ENCODE data around the gene NDUFA11. TPM values are rescaled to one million over a fixed set of nuclear protein-coding genes. Genes with fewer than 3 reads are reported as not detected.

The NDUFA11 gene
- total RNA-seq, result 100 to 1,000 TPM in 3 of 4 donors, 10 to 100 TPM in 1; 80.9 to 245 (median 174) TPM

DNA sequence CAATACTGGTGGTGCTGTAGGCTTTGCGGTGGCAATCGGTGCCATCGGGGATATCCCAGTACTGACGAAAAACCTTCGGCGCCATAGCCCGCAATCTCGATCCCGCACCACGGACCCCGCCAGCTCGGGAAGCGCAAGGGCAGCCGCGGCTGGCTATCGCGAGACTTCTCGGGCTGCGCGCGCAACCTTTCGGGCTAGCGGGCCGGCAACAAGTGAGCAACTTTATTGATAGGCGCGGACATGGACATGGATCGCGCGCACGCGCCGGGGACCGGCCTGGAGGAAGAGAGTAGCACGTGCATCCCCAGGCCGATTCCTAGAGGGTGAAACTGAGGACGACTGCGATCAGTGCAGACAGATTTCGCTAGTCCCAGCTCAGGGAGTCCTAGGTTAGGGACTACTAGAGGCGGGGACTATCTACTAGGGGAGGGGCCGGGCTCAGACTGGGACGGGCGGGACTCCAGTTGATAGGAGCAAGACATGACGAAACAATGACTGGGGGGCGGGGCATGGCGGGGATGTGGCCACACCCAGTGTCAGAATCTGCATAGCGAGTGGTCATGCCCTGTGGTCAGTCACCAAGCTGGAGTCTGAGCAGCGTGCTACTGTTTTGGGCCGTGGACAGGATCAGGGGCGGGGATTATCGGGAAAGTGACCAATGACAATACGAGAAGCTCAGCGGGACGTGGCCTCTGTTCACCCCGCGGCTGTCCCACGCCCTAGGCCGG lies at the start of gene NDUFA11:
Gene NDUFA11 (minus strand): TSS at position 167 of the 728 bp plus-strand sequence. CDS start 82 bp downstream, at position 85.
- peak within 1 kb of the TSS; percentile 93 for H3K27ac ChIP-seq
- peak; percentile 100 for DNase-seq (ENCODE audit: low spot score in 2 of 2)
- no peaks in the 10 kb centered on the region for H3K9me3 ChIP-seq
- peaks cover 39% of the 10 kb centered on the region for H3K4me1 ChIP-seq
- TF ChIP-seq POLR2AphosphoS5 (IDR thresholded peaks at IDR 0.05) (peak; percentile 71 to 86 (median 81)), POLR2A (IDR thresholded peaks at IDR 0.05) (peak in 1 of 2 donors; percentile 62), EP300 (IDR thresholded peaks at IDR 0.05) (no peak)
- H3K27me3 ChIP-seq, result no peaks in the 10 kb centered on the region
- H3K4me3 ChIP-seq, result peak within 1 kb of the TSS; percentile 91
- under 1% methylated on average over 18 of the region's 57 CpGs for WGBS
- peaks cover 12% of the 10 kb centered on the region for H3K36me3 ChIP-seq

DNA sequence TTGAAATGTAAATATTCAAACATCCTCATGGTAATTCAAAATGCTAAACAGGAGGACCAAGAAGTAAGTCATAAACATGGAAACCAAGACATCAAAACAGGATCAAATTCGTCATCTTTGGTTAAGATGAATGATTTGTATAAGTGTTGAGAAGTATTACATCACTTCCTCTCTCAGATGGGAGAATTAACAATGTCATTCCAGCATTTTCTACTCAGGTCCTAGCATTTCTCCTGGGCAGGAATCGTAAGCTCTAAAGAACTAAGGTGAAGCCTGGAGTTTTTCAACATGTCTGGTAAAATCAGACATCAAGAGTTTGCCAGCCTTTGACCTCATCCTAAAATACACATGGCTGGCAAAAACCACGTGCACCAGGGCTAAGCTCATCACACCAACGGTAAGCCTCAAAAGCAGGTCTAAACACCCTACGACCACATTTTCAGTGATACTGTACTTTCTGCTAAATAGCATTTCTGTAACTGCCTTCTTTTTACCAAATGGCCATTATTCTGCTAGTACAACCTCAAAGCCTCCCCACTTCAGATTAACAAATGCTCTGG lies 49.5 kb upstream of the NDUFA11 start:
- H3K4me3 ChIP-seq, result no peak overlapping the region
- no peaks in the 10 kb centered on the region for H3K27me3 ChIP-seq
- DNase-seq (ENCODE audit: low spot score in 2 of 2), result no peak
- TF ChIP-seq, protein P1, sequence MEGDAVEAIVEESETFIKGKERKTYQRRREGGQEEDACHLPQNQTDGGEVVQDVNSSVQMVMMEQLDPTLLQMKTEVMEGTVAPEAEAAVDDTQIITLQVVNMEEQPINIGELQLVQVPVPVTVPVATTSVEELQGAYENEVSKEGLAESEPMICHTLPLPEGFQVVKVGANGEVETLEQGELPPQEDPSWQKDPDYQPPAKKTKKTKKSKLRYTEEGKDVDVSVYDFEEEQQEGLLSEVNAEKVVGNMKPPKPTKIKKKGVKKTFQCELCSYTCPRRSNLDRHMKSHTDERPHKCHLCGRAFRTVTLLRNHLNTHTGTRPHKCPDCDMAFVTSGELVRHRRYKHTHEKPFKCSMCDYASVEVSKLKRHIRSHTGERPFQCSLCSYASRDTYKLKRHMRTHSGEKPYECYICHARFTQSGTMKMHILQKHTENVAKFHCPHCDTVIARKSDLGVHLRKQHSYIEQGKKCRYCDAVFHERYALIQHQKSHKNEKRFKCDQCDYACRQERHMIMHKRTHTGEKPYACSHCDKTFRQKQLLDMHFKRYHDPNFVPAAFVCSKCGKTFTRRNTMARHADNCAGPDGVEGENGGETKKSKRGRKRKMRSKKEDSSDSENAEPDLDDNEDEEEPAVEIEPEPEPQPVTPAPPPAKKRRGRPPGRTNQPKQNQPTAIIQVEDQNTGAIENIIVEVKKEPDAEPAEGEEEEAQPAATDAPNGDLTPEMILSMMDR (IDR thresholded peaks at IDR 0.05), result no peak
- TF ChIP-seq POLR2AphosphoS5 (IDR thresholded peaks at IDR 0.05) (no peak), EP300 (IDR thresholded peaks at IDR 0.05) (no peak), POLR2A (IDR thresholded peaks at IDR 0.05) (no peak)
- peaks cover 59% of the 10 kb centered on the region for H3K4me1 ChIP-seq
- WGBS, result 76% methylated on average over 5 of the region's 5 CpGs
- H3K36me3 ChIP-seq, result peaks cover 11% of the 10 kb centered on the region
- H3K27ac ChIP-seq, result no peak overlapping the region
- H3K9me3 ChIP-seq, result no peaks in the 10 kb centered on the region

DNA sequence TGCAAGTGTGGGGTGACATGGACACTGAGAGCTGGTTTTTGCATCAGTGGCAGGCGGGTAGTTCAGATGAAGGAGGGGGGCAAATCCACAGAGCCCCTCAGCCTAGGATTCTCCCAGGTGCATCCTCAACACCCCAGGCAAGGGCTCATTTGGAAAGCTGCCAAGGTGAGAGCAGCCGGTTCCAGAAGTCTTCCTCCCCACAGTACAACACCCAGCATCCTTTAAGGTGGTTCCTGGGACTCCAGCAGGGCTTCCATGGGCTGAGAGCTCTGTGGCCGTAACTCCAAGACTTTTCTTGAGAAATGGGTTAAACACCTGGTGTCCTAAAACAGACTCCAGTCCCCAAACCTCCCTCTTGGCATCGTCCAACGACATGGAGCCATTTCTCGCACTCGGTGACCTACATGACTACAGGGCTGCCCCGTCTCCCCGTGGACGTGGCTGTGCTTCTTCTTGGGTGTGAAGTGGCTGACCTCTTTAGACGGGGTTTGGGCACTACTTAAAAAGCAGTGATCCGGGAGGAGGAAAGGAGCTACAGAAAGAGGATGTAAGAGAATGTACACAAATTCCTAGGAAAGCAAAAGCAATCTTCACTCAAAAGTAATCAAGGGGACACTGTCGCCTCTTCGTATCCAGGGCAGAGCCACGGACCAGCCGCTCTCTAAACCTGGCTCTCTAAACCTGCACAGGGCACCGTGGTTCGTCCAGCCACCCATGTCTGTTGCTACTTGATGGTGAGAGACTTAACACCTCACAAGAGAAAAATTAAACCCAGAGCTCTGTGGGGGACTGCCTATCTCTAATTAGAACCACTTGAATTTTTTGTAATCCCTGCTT lies 48.8 kb upstream of the NDUFA11 start:
- Histone ChIP-seq H3K27ac (peak overlapping the region; percentile 16), H3K27me3 (no peaks in the 10 kb centered on the region), H3K9me3 (no peaks in the 10 kb centered on the region), H3K4me3 (no peak overlapping the region), H3K36me3 (peaks cover 5% of the 10 kb centered on the region), H3K4me1 (peaks cover 65% of the 10 kb centered on the region)
- no peak for DNase-seq (ENCODE audit: low spot score in 2 of 2)
- TF ChIP-seq POLR2A (IDR thresholded peaks at IDR 0.05), result no peak
- TF ChIP-seq, protein P1 (IDR thresholded peaks at IDR 0.05), result no peak
- no peak for TF ChIP-seq POLR2AphosphoS5 (IDR thresholded peaks at IDR 0.05)
- TF ChIP-seq EP300 (IDR thresholded peaks at IDR 0.05), result no peak
- 70% methylated on average over 18 of the region's 18 CpGs for WGBS

DNA sequence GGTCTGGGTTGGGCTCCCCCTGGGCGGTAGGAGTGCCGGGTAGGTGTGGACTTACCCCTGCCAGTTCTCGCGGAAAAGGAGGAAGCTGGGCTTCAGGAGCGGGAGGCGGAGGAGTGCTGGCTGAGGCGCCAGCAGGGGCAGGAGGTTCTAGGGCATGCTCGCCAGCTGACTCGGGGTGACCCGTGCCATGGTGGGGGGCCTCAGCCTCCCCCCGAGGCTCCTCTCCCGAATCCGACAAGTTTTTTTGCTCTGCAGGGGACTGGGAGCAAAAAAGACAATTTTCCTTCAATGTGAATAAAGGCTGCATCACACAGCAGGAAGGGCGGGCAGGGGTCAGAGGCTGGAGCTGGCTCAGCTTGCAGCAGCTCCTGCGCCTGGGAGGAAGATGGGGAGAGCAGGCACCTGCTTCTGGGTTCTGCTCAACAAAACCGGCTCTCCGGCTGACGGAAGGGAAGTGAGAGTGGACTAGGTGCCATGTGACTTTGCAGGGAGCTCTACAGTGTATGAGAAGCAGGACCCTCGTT lies 47.8 kb upstream of the NDUFA11 start:
- no peak for DNase-seq (ENCODE audit: low spot score in 2 of 2)
- Histone ChIP-seq H3K4me1 (peaks cover 68% of the 10 kb centered on the region), H3K9me3 (no peaks in the 10 kb centered on the region), H3K4me3 (no peak overlapping the region), H3K27me3 (no peaks in the 10 kb centered on the region), H3K27ac (peak overlapping the region; percentile 18), H3K36me3 (peaks cover 5% of the 10 kb centered on the region)
- TF ChIP-seq POLR2AphosphoS5 (IDR thresholded peaks at IDR 0.05), result no peak
- WGBS, result 43% methylated on average over 15 of the region's 19 CpGs

DNA sequence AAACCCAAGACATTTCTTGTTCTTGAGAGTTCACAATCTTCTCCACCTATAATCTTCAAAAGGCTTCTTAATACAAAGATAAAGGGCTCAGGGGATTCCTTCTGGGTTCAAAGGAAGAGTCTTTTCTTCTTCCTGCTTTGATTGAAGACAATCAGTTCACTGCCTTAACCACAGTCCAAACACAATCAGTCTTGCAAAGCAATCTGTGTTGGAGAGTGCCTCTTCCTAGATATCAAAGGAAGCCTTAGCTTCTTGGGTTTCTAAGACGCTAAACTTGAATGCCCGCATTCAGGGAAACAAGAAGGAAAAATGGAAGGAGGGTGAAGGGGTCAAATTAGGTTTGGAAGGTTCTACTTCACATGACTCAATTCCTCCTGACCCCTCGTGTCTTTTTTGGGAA lies 47.2 kb upstream of the NDUFA11 start:
- H3K9me3 ChIP-seq, result no peaks in the 10 kb centered on the region
- TF ChIP-seq, protein P1 (IDR thresholded peaks at IDR 0.05), result no peak
- TF ChIP-seq POLR2AphosphoS5 (IDR thresholded peaks at IDR 0.05) (no peak), EP300 (IDR thresholded peaks at IDR 0.05) (no peak), POLR2A (IDR thresholded peaks at IDR 0.05) (no peak)
- H3K4me1 ChIP-seq, result peaks cover 68% of the 10 kb centered on the region
- no peak overlapping the region for H3K4me3 ChIP-seq
- H3K36me3 ChIP-seq, result peaks cover 10% of the 10 kb centered on the region
- H3K27ac ChIP-seq, result no peak overlapping the region
- 62% methylated on average over 3 of the region's 3 CpGs for WGBS
- no peaks in the 10 kb centered on the region for H3K27me3 ChIP-seq
- no peak for DNase-seq (ENCODE audit: low spot score in 2 of 2)

Data from suprapubic skin (tissue), 4 donors.